ENCODE measurements around the gene PIEZO2.
"Not testable (repeated sequence)": the region's sequence is repeated elsewhere in the genome, so short reads cannot be mapped to it uniquely, and the experiment has no call there.

Gene PIEZO2

GRCh38 chr18:10660179-10660884 is 489.0 kb downstream of the PIEZO2 start:
- DNase-seq = no peak

GRCh38 chr18:10659594-10659993 is 489.8 kb downstream of the PIEZO2 start:
- DNase-seq = no peak

GRCh38 chr18:10659000-10659399 is 490.4 kb downstream of the PIEZO2 start:
- DNase-seq = no peak

- not testable (repeated sequence) for DNase-seq
Observed at GRCh38 chr18:10644003-10644402, 505.4 kb downstream of the PIEZO2 start.

GRCh38 chr18:10642915-10643524 is 506.3 kb downstream of the PIEZO2 start:
- not testable (repeated sequence) for DNase-seq

- not testable (repeated sequence) for DNase-seq
Observed at GRCh38 chr18:10638539-10638885, 510.9 kb downstream of the PIEZO2 start.

GRCh38 chr18:10637858-10638538 is 511.4 kb downstream of the PIEZO2 start:
- DNase-seq = not testable (repeated sequence)

- not testable (repeated sequence) for DNase-seq
Observed at GRCh38 chr18:10629076-10629475, 520.3 kb downstream of the PIEZO2 start.

- not testable (repeated sequence) for DNase-seq
Observed at GRCh38 chr18:10626606-10627213, 522.7 kb downstream of the PIEZO2 start.

- DNase-seq = not testable (repeated sequence)
Observed at GRCh38 chr18:10623606-10624005, 525.8 kb downstream of the PIEZO2 start.

GRCh38 chr18:10622982-10623381 is 526.4 kb downstream of the PIEZO2 start:
- DNase-seq = not testable (repeated sequence)

GRCh38 chr18:10620670-10621329 is 528.6 kb downstream of the PIEZO2 start:
- not testable (repeated sequence) for DNase-seq

Measured in NCI-H1694 (cell line).